HG02943 (cell line): Measurements from ENCODE around the gene MRGPRF.
"Not testable (repeated sequence)": the region's sequence is repeated elsewhere in the genome, so short reads cannot be mapped to it uniquely, and the experiment has no call there.

Experiments
- ATAC-seq: cut with Tn5 transposase; IDR thresholded peaks from one replicate; pipeline ENCODE4 v1.9.1; 2021; ENCODE audit warnings: mild to moderate bottlenecking, low read depth, moderate library complexity; ENCODE audit not compliant: unreplicated experiment

The MRGPRF gene

GRCh38 chr11:69004411-69005182 is 8.4 kb downstream of the MRGPRF start:
- ATAC-seq: no peak

DNA sequence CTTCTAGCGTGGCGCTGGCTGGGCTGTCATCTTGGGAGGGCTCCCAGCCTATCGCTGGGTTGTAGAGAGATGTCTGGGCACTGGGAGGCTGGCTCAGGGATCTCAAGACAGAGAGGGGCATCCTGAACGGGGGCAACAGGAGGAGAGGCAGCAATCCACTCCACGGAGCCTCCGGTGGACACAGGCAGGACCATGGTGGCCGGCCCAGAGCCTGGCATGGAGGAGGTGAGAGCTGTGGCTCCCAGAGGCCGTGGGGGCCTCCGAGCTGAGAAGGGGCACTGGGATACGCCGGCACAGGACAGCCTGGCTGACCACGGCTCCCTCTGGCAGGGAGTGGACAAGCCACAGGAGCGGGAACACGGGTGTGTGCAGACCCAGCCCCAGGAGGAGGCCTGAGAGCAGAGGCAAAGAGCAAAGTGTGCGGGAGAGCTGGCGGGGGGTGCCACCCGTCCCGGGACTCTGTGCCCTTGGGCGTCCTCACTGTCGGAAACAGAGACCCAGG is 9.1 kb downstream of the MRGPRF start:
- no peak for ATAC-seq

GRCh38 chr11:69003301-69003865 is 9.7 kb downstream of the MRGPRF start:
- no peak for ATAC-seq

DNA sequence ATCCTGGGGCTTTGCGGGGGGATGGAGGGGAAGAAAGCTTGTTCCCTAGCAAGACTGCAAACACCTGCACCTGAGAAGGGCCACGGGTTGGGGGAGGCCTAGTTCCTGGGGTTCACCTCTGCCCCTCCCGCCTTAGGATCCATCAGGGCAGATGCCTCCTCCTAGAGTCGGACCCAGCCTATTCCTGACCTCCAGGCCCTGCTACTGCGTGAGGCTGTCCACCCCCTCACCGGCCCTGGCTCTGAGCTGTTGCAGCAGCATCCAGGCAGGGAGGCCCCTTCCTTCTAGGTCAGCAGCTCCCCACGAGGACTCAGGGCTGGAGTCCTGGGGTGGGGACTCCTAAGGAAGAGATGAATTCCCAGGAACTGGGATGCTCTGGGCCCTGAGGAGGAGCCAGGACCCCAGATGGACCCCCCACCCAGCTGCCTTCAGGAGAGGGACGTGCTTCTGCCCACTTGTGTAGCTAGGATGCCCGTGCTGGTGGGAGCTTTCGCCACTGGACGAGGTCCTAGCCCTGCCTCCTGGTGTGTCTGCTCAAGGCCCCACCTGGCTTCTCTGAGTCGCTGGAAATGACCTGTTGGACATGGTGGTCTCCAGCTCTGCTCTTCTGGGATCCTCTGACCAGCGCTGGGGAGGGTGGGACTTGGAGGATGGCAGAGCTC is 10.3 kb downstream of the MRGPRF start:
- no peak for ATAC-seq

DNA sequence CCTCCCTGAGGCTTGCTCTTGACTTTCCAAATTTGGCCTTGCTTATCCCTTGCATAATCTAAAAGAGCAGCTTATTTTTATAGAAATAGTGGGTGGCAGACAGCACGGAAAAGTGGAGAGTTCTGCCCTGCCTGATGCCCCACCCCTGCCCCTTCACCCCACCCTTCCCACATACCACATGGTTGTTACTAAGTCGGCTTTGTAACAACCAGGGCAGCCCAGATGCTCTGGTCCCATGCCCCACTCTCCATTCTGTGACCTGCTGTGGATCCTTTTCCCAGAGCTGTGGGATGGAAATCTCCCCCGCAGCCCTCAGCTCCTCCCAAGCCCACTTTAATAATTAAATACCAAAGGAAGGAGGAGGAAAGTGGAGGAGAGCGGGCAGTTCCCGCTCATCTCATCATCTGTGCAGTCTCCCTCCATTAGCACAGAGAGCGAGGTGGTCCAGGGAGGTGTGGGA is 10.9 kb downstream of the MRGPRF start:
- ATAC-seq: no peak

GRCh38 chr11:69001243-69002081 is 11.6 kb downstream of the MRGPRF start:
- no peak for ATAC-seq

DNA sequence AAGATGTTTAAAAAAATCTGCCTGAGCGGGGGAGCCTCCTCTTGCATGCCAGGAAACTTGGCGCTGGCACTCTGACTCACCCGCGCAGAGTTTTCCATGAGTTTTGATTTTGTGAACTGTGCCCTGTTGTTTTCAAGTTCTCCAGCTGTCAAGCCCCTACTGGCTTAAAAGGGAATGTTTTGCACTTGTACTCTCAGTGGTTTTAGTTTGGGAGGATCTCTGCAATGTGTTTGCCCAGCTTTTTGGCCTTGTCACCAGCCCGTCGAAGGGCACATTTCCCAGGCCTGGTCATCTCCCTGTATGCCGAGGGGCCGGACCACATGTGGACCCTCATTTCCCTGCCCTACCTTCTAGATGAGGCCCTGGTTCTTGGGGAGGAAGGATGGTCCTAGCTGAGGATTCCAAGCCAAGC is 12.2 kb downstream of the MRGPRF start:
- ATAC-seq: no peak

DNA sequence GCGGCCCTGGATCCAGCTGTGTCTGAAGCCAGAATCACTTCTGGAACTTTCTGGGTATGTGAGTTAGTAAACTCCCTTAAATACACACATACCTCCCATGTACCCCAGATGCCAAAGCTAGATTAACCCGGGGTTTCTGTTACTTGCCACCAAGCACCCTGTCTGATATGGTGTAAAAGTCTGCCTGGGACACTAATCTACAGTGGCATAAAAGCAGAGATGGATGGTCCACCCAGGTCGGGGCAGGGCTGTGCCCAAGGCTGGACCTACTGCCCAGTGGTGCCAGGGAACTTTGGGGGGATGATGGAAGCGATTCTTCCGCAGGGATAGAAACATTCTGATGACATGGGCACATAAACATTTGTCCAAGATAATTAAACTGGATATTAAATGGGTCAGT is 12.7 kb downstream of the MRGPRF start:
- ATAC-seq: no peak

- ATAC-seq: not testable (repeated sequence)
These were observed 13.2 kb downstream of the MRGPRF start for GRCh38 chr11:68999748-69000355.

DNA sequence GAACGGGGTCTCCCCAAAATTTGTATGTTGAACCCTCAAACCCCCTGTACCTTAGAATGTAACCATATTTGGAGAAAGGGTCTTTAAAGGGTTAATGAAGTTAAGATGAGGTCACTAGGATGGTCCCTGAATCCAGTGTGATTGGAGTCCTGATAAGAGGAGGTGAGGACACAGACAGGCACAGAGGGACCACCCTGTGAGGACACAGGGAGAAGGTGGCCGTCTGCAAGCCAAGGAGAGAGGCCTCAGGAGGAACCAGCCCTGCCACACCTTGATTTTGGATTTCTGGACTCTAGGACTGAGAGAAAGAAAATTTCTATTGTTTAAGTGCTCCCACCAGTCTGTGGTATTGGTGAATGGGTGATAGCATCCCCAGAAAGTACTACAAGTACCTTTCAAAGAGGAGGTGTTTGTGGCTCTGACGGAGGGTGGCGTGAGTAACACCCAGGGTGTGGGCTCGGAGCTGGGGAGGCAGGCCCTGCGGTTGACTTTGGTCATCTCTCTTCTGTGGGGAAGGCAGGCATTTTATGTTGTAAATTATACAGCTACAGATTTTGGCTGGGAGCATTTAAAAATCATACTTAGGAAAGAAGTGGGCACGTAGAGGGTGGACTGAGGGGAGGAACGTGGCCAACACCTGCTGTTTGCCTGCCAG is 13.8 kb downstream of the MRGPRF start:
- ATAC-seq: no peak

DNA sequence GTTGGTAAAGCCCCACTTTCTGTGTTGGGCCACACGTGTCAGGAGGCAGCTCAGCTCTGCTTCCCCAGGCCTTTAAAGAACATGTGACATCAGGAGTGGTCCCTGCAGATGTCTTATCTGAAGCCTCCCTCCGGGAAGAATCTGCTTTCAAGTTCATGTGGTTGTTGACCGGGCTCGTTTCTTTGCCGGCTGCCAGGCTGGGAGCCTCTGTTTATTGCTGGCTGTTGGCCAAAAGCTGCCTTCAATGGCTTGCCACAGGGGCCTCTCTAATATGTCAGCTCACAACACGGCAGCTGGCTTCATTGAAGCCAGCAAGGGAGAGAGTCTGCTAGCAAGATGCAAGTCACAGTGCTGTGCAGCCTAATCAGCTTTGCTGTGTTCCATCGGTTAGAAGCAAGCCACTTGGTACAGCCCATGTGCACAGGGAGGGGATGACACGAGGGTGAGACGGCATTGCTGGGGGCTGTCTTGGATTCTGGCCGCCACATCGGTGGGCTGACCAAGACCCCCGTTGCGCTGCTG is 14.6 kb downstream of the MRGPRF start:
- ATAC-seq: no peak

DNA sequence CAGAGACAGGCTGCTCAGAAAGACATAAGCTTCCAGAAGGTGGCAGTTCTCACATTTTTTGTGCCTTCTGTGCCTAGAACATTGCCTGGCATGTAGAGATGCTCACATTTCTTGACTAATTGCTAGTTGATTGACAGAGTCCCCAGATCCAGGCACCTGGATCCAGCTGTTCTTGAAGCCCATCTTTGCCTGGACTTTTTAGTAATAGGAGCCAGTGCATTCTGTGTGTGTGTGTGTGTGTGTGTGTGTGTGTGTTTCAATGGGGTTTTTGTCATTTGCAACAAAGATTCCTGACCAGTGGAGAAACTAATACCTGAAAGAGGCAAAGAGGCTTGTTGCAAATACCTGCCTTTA is 15.1 kb downstream of the MRGPRF start:
- no peak for ATAC-seq

GRCh38 chr11:68997124-68997994 is 15.7 kb downstream of the MRGPRF start:
- ATAC-seq: no peak

DNA sequence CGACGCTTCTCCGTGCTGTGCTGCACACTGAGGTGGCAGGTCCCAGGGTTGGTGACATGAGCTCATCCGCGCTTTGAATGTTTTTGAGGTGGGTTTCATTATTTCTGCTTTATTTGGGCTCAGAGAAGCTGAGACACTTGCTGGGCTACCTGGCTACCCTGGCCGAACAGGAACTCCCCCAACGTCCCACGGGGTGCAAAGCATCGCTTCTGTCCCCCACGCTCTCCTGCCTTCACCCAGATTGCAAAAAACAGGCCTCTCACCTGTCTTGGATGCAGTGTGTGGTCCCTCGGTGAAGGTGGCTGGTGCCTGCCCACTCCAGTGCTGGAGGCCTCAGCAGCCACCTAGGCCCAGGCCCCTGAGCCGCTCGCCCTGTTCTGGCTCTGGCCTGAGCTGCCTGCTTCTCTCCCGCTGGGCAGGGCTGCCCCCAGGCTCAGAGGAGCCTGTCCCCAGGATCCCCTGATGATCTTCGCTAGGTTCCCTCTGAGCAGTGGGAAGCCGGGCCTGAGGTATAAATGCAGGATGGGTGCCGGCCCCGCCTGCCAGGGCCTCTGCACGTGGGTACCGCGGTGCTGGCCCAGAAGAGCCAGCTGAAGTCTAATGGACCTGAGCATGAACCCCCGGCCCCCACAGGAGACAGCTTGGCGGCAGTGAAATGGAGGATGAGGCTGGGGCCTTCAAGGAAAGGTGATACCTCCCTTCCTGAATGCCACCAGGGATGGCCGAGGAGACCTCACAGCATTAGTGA is 16.5 kb downstream of the MRGPRF start:
- no peak for ATAC-seq

DNA sequence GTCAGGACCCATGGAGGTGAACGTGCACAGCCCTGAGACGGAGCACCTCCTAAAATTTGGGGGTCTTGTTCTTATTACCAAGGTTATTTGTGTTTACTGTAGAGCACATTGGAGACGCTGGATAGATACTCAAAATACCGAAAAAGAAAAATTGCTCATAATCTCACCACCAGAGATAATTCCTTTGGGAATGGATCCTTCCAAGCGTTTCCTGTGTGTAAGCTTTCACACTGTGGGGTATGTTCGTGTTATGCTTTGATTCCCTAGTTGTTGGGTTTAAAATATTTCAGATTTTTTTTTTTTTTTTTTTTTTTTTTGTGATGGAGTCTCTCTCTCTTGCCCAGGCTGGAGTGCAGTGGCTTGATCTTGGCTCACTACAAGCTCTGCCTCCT is 18.2 kb downstream of the MRGPRF start:
- ATAC-seq: no peak

DNA sequence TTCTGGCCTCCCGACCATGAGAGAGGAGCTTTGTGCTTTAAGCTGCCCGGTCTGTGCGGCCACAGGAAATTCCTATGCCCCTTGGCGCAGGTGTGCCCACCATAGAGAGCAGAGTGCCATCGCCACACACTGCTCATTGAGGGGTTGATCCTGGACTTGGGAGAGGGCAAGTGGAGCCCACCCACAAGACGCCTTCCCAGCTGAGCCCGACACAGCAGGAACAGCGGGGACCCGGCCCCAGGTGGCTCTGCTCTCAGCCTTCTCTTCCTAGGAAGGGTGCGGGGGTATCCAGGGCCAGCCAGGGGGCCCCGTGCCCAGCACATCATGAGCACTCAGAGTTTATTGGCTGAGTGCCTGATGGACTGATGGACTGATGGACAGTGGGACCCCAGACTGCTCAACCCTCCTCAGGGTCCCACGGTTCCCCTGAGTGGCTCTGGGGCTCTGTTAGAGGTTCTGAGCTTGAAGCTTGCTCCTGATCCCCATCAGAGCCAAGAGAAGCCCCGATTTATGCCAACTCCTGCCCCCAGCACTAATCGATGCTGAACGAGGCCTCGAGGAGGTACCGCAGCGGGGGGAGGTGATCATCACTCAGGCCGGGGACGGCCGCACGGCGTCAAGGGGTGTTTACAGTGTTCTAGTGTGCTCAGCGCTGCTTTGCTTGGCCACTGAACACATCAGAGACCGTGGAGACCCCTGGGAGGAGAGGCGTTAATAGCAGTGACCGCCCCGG is 18.7 kb downstream of the MRGPRF start:
- no peak for ATAC-seq

GRCh38 chr11:68993546-68993945 is 19.5 kb downstream of the MRGPRF start:
- ATAC-seq: no peak
